Measurements from ENCODE around the gene DYNLRB1. TPM values are rescaled to one million over a fixed set of nuclear protein-coding genes. Genes with fewer than 3 reads are reported as not detected.
A peak's percentile ranks its signal among the peaks of the same experiment; 100 is the strongest.

The DYNLRB1 gene
- total RNA-seq, 2 donors from 2014 or later: 70.5 to 75.9 TPM

- Mint-ChIP-seq H3K9me3 (no peaks in the 10 kb centered on the region), H3K36me3 (ENCODE audit: insufficient read depth in 2 of 2) (peaks cover 0 to 8% of the 10 kb centered on the region in 2 donors), H3K4me3 (no peak overlapping the region), H3K4me1 (ENCODE audit: low read depth) (no peaks in the 10 kb centered on the region), H3K27me3 (ENCODE audit: low read depth) (no peaks in the 10 kb centered on the region), H3K27ac (no peak overlapping the region)
- no peak for DNase-seq
- no peak for ATAC-seq (replicated peaks in 1 of 2)
Observed at GRCh38 chr20:34530342-34530741, 14.1 kb downstream of the DYNLRB1 start.

GRCh38 chr20:34531608-34532265, 15.5 kb downstream of the DYNLRB1 start:
- no peaks in the 10 kb centered on the region for H3K27me3 Mint-ChIP-seq (ENCODE audit: low read depth)
- H3K9me3 Mint-ChIP-seq: no peaks in the 10 kb centered on the region
- no peak overlapping the region for H3K27ac Mint-ChIP-seq
- DNase-seq (no peak), ATAC-seq (replicated peaks in 1 of 2) (no peak)
- no peaks in the 10 kb centered on the region for H3K4me1 Mint-ChIP-seq (ENCODE audit: low read depth)
- peaks cover 2 to 5% of the 10 kb centered on the region in 2 donors for H3K36me3 Mint-ChIP-seq (ENCODE audit: insufficient read depth in 2 of 2)
- no peak overlapping the region for H3K4me3 Mint-ChIP-seq

- H3K36me3 Mint-ChIP-seq (ENCODE audit: insufficient read depth in 2 of 2): peaks cover 2 to 11% of the 10 kb centered on the region in 2 donors
- no peaks in the 10 kb centered on the region for H3K4me1 Mint-ChIP-seq (ENCODE audit: low read depth)
- DNase-seq (no peak), ATAC-seq (replicated peaks in 1 of 2) (no peak)
- H3K4me3 Mint-ChIP-seq: no peak overlapping the region
- H3K9me3 Mint-ChIP-seq: no peaks in the 10 kb centered on the region
- no peaks in the 10 kb centered on the region for H3K27me3 Mint-ChIP-seq (ENCODE audit: low read depth)
- no peak overlapping the region for H3K27ac Mint-ChIP-seq
Observed at GRCh38 chr20:34532320-34532719, 16.1 kb downstream of the DYNLRB1 start.

- Mint-ChIP-seq H3K9me3 (no peaks in the 10 kb centered on the region), H3K36me3 (ENCODE audit: insufficient read depth in 2 of 2) (peaks cover 2 to 11% of the 10 kb centered on the region in 2 donors), H3K27me3 (ENCODE audit: low read depth) (no peaks in the 10 kb centered on the region), H3K4me3 (no peak overlapping the region), H3K4me1 (ENCODE audit: low read depth) (no peaks in the 10 kb centered on the region), H3K27ac (no peak overlapping the region)
- DNase-seq (no peak), ATAC-seq (replicated peaks in 1 of 2) (no peak)
Observed at GRCh38 chr20:34532756-34533155, 16.5 kb downstream of the DYNLRB1 start.

- Mint-ChIP-seq H3K27ac (no peak overlapping the region), H3K4me1 (ENCODE audit: low read depth) (no peaks in the 10 kb centered on the region), H3K27me3 (ENCODE audit: low read depth) (no peaks in the 10 kb centered on the region), H3K9me3 (no peaks in the 10 kb centered on the region), H3K36me3 (ENCODE audit: insufficient read depth in 2 of 2) (peaks cover 2 to 11% of the 10 kb centered on the region in 2 donors), H3K4me3 (no peak overlapping the region)
- no peak for DNase-seq
- no peak for ATAC-seq (replicated peaks in 1 of 2)
Observed at GRCh38 chr20:34534391-34535165, 18.4 kb downstream of the DYNLRB1 start.

GRCh38 chr20:34535301-34535840, 19.1 kb downstream of the DYNLRB1 start:
- H3K4me1 Mint-ChIP-seq (ENCODE audit: low read depth): no peaks in the 10 kb centered on the region
- no peaks in the 10 kb centered on the region for H3K9me3 Mint-ChIP-seq
- no peaks in the 10 kb centered on the region for H3K27me3 Mint-ChIP-seq (ENCODE audit: low read depth)
- peaks cover 2 to 14% of the 10 kb centered on the region in 2 donors for H3K36me3 Mint-ChIP-seq (ENCODE audit: insufficient read depth in 2 of 2)
- no peak for DNase-seq
- H3K4me3 Mint-ChIP-seq: no peak overlapping the region
- H3K27ac Mint-ChIP-seq: no peak overlapping the region
- no peak for ATAC-seq (replicated peaks in 1 of 2)

GRCh38 chr20:34535857-34536256, 19.6 kb downstream of the DYNLRB1 start:
- Mint-ChIP-seq H3K36me3 (ENCODE audit: insufficient read depth in 2 of 2) (peaks cover 2 to 16% of the 10 kb centered on the region in 2 donors), H3K27ac (no peak overlapping the region), H3K4me3 (no peak overlapping the region), H3K27me3 (ENCODE audit: low read depth) (no peaks in the 10 kb centered on the region), H3K9me3 (no peaks in the 10 kb centered on the region), H3K4me1 (ENCODE audit: low read depth) (peaks cover 2% of the 10 kb centered on the region)
- ATAC-seq (replicated peaks in 1 of 2) (no peak), DNase-seq (no peak)

- no peak overlapping the region for H3K27ac Mint-ChIP-seq
- peaks cover 6 to 16% of the 10 kb centered on the region in 2 donors for H3K36me3 Mint-ChIP-seq (ENCODE audit: insufficient read depth in 2 of 2)
- H3K27me3 Mint-ChIP-seq (ENCODE audit: low read depth): no peaks in the 10 kb centered on the region
- H3K4me1 Mint-ChIP-seq (ENCODE audit: low read depth): peaks cover 11% of the 10 kb centered on the region
- ATAC-seq (replicated peaks in 1 of 2) (peak; percentile 48 to 56), DNase-seq (peak; percentile 48 to 52)
- no peak overlapping the region for H3K4me3 Mint-ChIP-seq
- H3K9me3 Mint-ChIP-seq: no peaks in the 10 kb centered on the region
Observed at GRCh38 chr20:34536798-34537394, 20.7 kb downstream of the DYNLRB1 start.

- H3K27ac Mint-ChIP-seq: no peak overlapping the region
- no peak overlapping the region for H3K4me3 Mint-ChIP-seq
- no peaks in the 10 kb centered on the region for H3K27me3 Mint-ChIP-seq (ENCODE audit: low read depth)
- peaks cover 6 to 16% of the 10 kb centered on the region in 2 donors for H3K36me3 Mint-ChIP-seq (ENCODE audit: insufficient read depth in 2 of 2)
- DNase-seq (no peak), ATAC-seq (replicated peaks in 1 of 2) (no peak)
- no peaks in the 10 kb centered on the region for H3K9me3 Mint-ChIP-seq
- H3K4me1 Mint-ChIP-seq (ENCODE audit: low read depth): peaks cover 11% of the 10 kb centered on the region
Observed at GRCh38 chr20:34537651-34538050, 21.4 kb downstream of the DYNLRB1 start.

- H3K9me3 Mint-ChIP-seq: no peaks in the 10 kb centered on the region
- no peak overlapping the region for H3K27ac Mint-ChIP-seq
- peaks cover 6 to 16% of the 10 kb centered on the region in 2 donors for H3K36me3 Mint-ChIP-seq (ENCODE audit: insufficient read depth in 2 of 2)
- ATAC-seq (replicated peaks in 1 of 2): peak; percentile 69 to 70
- H3K4me1 Mint-ChIP-seq (ENCODE audit: low read depth): peaks cover 14% of the 10 kb centered on the region
- DNase-seq: peak; percentile 63 to 72
- H3K4me3 Mint-ChIP-seq: no peak overlapping the region
- no peaks in the 10 kb centered on the region for H3K27me3 Mint-ChIP-seq (ENCODE audit: low read depth)
Observed at GRCh38 chr20:34538671-34539123, 22.5 kb downstream of the DYNLRB1 start.

GRCh38 chr20:34539756-34540155, 23.5 kb downstream of the DYNLRB1 start:
- H3K36me3 Mint-ChIP-seq (ENCODE audit: insufficient read depth in 2 of 2): peaks cover 6 to 15% of the 10 kb centered on the region in 2 donors
- no peak overlapping the region for H3K4me3 Mint-ChIP-seq
- H3K27ac Mint-ChIP-seq: no peak overlapping the region
- H3K27me3 Mint-ChIP-seq (ENCODE audit: low read depth): no peaks in the 10 kb centered on the region
- peaks cover 25% of the 10 kb centered on the region for H3K4me1 Mint-ChIP-seq (ENCODE audit: low read depth)
- DNase-seq (no peak), ATAC-seq (replicated peaks in 1 of 2) (no peak)
- H3K9me3 Mint-ChIP-seq: no peaks in the 10 kb centered on the region

- Mint-ChIP-seq H3K27ac (peak overlapping the region; percentile 99), H3K36me3 (ENCODE audit: insufficient read depth in 2 of 2) (peaks cover 5 to 15% of the 10 kb centered on the region in 2 donors), H3K4me3 (peak overlapping the region in 1 of 2 donors; percentile 68), H3K27me3 (ENCODE audit: low read depth) (no peaks in the 10 kb centered on the region), H3K4me1 (ENCODE audit: low read depth) (peaks cover 27% of the 10 kb centered on the region), H3K9me3 (no peaks in the 10 kb centered on the region)
- ATAC-seq (replicated peaks in 1 of 2) (peak in 1 of 2 donors; percentile 8), DNase-seq (no peak)
Observed at GRCh38 chr20:34540596-34541263, 24.5 kb downstream of the DYNLRB1 start.

Measured in activated T-cell treated with anti-CD3 and anti-CD28 coated beads, Interleukin-2, amount 50 U/mL, for 72 hours (primary cell).